GM19397 (cell line): Measurements from ENCODE around the gene CCDC18.

Source experiments
- ATAC-seq: cut with Tn5 transposase; IDR thresholded peaks from one replicate; pipeline ENCODE4 v1.9.1; 2021; ENCODE audit warnings: mild to moderate bottlenecking, moderate library complexity; ENCODE audit not compliant: unreplicated experiment

CCDC18 gene

DNA sequence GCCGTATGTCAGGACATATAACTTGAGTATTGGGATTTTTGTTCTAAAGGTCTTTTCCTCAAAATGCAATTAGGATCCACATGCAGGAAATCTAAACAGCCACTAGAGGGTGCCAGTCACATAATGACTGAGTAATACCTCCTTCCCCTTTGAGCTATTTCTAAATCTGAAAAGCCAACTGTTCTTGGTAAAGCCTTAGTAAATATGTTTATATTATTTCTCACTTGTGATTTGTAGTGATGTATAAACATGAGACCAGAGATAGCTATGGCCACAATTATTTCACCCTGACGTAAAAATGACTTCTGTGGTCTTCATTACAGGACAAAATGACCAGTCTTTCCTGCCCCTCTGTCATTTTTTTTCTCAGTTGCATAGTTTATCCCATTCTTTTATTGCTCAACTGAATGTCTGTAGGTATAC is 124.2 kb downstream of the CCDC18 start:
- ATAC-seq: no peak

DNA sequence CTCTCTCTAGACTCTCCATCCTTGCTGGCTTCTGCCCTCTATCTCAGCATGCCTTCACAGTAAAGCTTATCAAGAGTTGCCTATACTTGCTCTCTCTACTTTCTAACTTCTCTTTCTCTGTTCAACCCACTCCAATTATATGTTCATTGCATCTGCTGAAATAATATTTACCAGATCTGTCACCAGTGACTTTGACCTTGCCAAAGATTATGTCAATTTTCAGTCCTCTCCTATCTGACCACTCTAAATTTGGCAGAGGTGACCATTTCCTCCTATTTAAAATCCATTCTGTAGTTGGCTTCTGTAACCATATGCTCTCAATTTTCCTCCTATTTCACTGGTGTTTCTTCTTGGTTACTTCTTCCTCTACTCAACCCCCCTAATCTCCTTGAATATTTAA is 126.4 kb downstream of the CCDC18 start:
- no peak for ATAC-seq

DNA sequence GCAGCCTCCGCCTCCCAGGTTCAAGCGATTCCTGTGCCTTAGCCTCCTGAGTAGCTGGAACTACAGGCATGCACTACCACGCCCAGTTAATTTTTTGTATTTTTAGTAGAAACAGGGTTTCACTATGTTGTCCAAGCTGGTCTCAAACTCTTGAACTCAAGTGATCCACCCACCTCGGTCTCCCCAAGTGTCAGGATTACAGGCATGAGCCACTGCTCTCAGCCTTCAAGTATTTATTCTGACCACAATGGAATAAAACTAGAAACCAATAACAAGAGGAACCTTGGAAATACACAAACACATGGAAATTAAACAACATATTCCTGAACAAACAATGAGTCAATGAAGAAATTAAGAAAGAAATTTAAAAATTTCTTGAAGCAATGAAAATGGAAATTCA is 132.5 kb downstream of the CCDC18 start:
- ATAC-seq: no peak

DNA sequence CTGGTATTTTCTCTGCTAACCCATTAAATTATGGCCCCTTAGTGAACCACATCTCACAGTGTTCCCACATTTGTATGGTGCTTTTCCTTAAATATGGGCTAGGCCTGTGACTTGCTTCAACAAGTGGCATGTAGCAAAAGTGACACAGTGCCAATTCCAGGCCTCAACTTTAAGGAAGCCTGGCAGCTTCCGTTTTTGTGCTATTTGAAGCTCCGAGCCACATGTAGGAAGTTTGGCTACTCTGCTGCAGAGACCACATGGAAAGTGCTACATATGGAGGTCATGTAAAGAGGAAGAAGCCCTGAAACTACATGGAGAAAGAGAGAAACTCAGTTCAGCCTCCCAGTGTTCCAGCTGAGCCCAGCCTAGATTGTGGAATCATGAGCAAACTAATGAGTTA is 136.7 kb downstream of the CCDC18 start:
- ATAC-seq: no peak

DNA sequence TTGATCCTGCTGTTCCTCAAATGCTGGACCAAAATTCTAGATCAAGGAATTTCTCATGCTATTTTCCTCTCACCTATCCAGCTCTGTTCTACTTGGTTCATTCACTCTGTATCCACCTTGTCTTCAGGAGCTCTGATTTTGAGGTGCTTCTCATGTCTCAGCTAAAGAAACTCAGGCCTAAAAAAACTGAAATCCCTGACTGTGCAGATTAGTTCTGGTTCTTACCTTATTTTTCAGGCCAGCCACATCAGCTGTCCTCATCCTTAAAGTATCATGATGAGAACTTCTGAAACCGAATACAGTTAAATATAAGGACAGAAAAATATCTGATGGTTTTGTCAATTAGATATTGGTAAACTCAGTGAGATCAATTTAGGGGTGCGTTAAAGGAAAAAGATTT is 137.4 kb downstream of the CCDC18 start:
- ATAC-seq: no peak

DNA sequence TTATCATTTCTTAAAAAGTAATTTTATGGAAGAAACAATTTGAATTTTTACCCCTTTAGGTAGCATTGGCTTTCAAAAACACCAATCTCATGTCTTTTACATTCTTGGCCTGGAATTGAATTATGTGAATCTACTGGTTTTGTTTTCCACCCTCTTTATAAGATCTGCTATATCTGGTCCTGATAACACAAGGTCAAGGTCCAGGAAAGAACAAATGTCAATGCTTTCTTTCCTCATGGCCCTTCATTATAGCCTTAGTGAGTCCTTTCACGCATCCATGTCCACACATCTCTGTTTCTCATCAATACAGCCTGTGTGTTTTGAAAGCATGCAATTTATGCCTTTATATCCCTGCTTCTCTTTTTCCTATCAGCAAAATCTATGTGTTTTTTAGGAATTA is 141.2 kb downstream of the CCDC18 start:
- no peak for ATAC-seq

DNA sequence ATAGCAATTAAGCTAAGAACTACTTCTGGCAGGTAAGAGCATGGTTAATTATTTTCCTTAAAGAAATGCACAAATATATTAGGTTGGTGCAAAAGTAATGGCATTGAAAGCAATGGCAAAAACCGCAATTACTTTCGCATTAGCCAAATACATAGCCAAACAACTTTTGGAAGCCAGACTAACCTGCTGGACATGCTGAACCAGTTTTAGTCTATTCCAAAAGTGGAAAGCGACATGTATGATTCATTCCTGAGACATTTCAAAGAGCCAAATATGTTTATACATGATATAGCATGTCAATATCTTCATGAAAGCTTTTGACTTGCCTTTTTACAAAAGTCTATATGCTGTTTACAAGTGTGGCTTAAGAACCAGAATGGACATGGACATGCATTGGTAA is 141.8 kb downstream of the CCDC18 start:
- no peak for ATAC-seq

DNA sequence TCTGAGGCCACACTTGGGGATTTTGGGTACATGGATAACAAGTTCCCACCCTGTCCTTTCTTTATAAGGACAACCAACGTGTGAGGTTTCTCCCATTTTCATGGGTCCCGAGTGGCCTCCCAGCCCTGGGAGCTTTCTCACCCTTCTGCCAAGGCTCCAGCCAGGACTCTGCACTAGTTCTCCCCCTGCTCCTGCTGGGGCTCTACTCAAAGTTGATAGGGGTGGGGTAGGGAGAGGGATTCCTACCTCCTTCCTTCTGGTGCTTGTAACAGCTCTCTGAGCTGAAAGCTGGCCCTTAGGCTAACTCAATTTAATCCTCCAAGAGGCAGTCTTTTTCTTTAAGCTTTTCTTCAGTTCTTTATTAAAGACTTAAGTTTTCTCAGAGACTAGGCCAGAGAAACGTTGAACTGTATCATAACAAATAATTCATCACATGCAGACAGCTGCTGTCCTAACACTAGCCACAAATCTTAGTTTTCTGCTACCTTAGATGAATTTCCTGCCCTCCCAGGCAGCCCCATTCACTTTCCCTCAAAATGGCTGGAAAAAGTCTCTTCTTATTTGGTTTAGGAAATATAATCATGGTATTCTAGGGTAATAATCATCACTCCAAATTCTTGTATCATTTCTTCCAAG is 142.8 kb downstream of the CCDC18 start:
- ATAC-seq: no peak

DNA sequence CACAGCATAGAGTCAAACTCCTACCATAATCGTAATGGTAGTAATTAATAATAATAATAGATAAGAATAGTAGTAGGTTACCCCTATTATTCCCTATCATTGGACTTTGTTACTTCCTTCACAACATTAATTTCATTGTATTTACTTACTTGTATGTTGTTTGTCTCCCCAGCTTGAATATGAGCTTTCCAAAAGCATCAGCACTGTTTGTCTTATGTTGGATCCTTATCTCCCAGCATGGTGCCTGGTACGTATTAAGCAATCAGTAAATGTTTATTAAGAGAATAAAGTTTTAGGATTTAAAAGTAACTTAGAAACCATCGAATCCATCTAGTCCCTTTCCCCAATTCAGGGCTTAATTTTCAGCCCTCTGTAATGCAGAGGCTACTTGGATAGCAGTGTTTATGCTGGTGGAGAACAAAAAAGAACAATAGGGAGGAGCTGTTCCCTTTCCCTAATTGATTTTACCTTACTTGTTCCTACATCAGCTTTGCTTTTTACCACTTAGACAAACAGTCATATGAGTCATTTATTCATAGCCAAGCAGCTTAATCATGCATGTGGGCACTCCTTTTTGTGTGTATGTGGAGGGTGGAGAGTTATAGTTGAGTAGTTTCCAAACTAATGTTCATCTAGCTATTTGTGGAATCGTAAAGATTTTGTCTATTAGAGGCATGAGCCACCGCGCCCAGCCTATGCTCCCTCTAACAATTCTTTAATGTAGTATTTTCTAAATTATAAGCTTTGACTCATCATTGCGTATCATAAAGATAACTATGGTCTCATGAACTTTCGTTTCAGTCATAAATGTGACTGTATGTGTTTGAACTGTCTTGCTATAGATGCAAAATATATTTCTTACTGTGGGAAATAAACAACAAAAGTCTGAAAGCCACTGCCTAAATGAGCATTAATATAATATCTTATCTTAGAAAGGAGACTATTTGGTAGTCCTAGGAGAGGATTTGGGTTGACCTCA is 144.3 kb downstream of the CCDC18 start:
- no peak for ATAC-seq
